ENCODE data around the gene JUNB.

JUNB gene

DNA sequence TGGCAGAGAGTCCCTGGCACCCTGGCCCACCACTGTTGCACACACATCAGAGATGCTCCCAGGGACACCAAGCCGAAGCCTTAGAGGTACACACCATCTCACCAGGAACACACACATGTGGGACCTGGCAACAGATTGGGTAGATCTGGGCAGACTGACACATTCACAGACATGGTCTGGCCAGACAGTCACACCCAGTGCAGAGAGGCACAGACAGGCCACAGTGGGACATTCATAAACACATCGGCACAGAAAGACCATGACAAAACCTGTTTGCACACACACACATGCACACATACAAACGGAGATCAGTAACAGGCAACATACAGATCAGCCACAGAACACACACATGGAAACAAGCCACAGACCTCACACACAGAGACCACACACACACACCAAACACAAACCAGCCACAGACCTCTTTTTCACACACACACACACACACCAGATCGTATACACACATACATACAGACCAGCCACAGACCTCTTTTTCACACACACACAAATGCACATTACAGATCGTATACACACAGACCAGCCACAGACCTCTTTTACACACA lies 6.3 kb upstream of the JUNB start:
- DNase-seq (ENCODE audit: low read depth, low spot score): peak; percentile 25
- in situ Hi-C loops (cut with HindIII; ENCODE audit: low sequenced_read_pairs): no loop called here
- TF ChIP-seq, protein P1, sequence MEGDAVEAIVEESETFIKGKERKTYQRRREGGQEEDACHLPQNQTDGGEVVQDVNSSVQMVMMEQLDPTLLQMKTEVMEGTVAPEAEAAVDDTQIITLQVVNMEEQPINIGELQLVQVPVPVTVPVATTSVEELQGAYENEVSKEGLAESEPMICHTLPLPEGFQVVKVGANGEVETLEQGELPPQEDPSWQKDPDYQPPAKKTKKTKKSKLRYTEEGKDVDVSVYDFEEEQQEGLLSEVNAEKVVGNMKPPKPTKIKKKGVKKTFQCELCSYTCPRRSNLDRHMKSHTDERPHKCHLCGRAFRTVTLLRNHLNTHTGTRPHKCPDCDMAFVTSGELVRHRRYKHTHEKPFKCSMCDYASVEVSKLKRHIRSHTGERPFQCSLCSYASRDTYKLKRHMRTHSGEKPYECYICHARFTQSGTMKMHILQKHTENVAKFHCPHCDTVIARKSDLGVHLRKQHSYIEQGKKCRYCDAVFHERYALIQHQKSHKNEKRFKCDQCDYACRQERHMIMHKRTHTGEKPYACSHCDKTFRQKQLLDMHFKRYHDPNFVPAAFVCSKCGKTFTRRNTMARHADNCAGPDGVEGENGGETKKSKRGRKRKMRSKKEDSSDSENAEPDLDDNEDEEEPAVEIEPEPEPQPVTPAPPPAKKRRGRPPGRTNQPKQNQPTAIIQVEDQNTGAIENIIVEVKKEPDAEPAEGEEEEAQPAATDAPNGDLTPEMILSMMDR (IDR thresholded peaks at IDR 0.05; ENCODE audit: low read depth, low read length): no peak
- H3K4me3 ChIP-seq (ENCODE audit: low read depth, low read length): no peak overlapping the region

DNA sequence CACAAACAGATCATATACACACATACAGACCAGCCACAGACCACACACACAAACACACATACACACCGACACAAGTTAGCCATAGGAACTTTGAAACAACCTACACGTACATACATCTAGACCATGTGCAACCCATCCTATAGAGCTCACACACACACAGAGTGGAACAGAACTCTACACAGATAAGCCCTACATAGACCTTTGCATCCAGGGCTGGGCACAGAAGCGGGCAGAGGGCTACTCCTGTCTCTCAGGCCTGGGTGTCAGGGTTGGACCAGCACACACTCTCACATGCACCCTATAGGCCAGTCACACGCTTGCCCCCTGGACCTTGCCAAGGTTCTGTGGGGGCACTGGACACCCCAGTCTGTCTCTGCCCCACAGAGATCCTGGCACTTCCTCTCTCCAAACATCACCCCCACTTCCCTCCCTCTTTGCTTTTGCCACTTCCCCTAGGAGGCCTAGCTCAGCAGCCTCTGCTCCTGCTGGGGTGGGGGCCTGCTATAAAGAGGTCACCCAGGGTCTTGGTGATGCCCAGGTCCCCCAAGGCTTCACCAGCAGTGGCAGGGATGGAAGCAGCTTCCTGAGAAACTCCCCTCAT lies 5.8 kb upstream of the JUNB start:
- TF ChIP-seq, protein P1 (IDR thresholded peaks at IDR 0.05; ENCODE audit: low read depth, low read length): no peak
- in situ Hi-C loops (cut with HindIII; ENCODE audit: low sequenced_read_pairs): no loop called here
- no peak overlapping the region for H3K4me3 ChIP-seq (ENCODE audit: low read depth, low read length)
- DNase-seq (ENCODE audit: low read depth, low spot score): no peak

DNA sequence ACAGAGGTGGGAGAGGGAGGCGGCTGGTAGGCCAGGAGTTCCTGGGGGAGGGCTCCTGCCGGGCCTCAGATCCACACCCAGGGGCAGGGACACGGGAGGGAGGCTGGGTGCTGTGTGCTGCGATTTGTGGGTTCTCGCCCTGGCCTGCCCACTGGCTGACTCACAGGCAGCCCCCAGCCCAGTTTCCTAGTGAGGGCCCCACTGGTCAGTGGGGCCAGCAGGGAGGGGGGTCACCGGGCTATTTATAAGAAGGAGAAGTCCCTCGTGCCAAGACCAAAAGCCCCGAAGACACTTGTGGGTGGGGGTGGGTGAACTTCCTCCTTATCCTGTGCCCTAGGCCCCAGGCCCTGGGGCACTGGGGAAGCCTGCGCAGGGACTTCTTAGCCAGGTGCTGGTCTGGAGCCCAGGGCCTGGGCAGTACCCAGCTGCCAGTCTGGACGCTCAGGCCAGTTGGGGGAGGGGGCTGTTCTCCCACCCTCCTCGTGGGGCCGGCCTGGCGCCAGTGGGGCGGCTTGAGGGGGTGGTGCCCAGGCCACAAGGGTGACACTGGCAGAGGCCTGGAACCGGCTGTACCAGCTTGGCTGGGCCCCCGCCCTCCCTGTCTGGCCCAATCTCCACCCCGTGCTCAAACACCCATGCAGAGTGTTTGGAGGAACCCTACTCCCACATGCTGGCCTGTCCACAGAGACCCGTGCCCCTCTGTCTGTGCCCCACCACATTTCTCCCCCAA lies 5.0 kb upstream of the JUNB start:
- TF ChIP-seq, protein P1 (IDR thresholded peaks at IDR 0.05; ENCODE audit: low read depth, low read length): no peak
- no peak for DNase-seq (ENCODE audit: low read depth, low spot score)
- H3K4me3 ChIP-seq (ENCODE audit: low read depth, low read length): no peak overlapping the region
- in situ Hi-C loops (cut with HindIII; ENCODE audit: low sequenced_read_pairs): no loop called here

DNA sequence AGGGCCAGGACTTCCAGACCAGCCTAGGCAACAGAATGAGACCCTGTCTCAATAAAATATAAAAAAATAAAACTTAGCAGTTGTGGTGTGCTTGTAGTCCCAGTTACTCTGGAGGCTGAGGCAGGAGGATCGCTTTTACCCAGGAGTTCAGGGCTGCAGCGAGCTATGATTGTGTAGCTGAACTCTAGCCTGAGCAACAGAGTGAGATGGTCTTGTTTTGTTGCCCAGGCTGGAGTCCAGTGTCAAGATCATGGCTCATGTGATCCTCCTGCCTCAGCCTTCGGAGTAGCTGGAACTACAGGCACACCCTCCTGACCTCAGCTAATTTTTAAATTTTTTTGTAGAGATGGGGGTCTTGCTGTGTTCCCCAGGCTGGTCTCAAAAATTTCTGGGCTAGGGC lies 4.3 kb upstream of the JUNB start:
- no peak overlapping the region for H3K4me3 ChIP-seq (ENCODE audit: low read depth, low read length)
- TF ChIP-seq, protein P1 (IDR thresholded peaks at IDR 0.05; ENCODE audit: low read depth, low read length): no peak
- in situ Hi-C loops (cut with HindIII; ENCODE audit: low sequenced_read_pairs): no loop called here

DNA sequence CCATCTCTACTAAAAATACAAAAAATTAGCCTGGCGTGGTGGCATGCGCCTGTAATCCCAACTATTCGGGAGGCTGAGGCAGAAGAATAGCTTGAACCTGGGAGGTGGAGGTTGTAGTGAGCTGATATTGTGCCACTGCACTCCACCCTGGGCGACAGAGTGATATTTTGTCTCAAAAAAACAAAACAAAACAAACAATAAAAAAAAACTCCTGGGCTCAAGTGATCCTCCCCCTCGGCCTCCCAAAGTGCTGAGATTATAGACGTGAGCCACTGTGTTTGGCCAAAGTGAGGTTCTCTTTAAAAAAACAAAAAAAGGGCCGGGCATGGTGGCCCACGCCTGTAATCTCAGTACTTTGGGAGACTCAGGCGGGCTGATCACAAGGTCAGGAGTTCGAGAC lies 3.8 kb upstream of the JUNB start:
- no peak overlapping the region for H3K4me3 ChIP-seq (ENCODE audit: low read depth, low read length)
- no peak for DNase-seq (ENCODE audit: low read depth, low spot score)
- in situ Hi-C loops (cut with HindIII; ENCODE audit: low sequenced_read_pairs): no loop called here
- TF ChIP-seq, protein P1 (IDR thresholded peaks at IDR 0.05; ENCODE audit: low read depth, low read length): no peak

More for the DNA sequence above, 4.3 kb upstream of the JUNB start:
- DNase-seq (ENCODE audit: low read depth, low spot score): no peak

DNA sequence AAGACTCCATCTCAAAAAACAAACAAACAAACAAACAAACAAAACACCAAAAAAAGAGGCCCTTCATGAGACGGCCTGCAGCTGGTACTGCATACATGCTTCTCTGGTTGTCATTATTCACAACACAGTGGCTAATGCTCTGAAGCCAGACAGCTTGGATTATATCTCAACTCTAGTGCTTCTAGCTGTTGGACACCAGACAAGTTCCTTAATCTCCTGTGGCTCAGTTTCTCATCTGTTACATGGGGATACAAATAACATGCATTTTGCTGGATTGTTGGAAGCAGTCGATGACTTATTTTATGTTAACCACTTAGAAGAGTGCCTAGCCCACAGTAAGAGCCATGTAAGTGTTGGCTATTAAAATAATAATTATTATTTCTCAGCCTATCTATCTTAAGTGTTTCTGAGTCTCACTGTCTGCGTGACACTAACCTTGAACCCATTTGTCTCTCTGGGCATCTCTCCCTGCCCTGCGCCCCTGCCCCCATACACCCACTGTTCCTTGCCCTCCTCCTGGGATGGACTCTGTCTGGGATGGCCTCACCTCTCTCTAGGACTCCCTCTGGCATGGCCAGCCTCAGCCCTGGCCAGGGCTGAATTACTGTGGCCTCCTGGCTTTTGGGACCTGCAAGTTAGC lies 3.1 kb upstream of the JUNB start:
- in situ Hi-C loops (cut with HindIII; ENCODE audit: low sequenced_read_pairs): no loop called here
- no peak for DNase-seq (ENCODE audit: low read depth, low spot score)
- TF ChIP-seq, protein P1 (IDR thresholded peaks at IDR 0.05; ENCODE audit: low read depth, low read length): no peak
- H3K4me3 ChIP-seq (ENCODE audit: low read depth, low read length): no peak overlapping the region
